GM19238 (cell line): ENCODE results near the gene TUBGCP3.
A peak's percentile ranks its signal among the peaks of the same experiment; 100 is the strongest.

Experiments
- DNase-seq: peaks from one replicate; pipeline ENCODE4 v3.0.0; 2011; ENCODE audit warnings: low spot score; ENCODE audit not compliant: insufficient read length

Gene TUBGCP3

GRCh38 chr13:112444416-112445399 lies 143.2 kb downstream of the TUBGCP3 start:
- DNase-seq, result no peak

DNA sequence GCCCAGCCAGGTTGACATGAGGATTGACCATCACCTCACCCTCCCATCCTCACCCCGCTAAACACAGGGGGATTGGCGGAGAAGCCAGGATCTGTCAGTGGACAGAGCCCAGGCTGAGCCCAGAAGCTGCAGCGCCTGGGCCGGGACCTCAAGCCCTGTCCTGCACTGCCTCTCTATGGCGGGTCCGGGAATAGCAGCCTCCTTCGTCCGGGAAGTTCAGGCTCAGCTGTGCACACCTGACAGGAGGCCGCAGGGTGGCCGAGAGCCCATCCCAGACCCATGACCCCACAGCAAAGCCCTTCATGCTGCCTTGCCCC lies 144.0 kb downstream of the TUBGCP3 start:
- peak; percentile 67 for DNase-seq

GRCh38 chr13:112443191-112443994 lies 144.6 kb downstream of the TUBGCP3 start:
- no peak for DNase-seq

GRCh38 chr13:112442483-112443090 lies 145.4 kb downstream of the TUBGCP3 start:
- no peak for DNase-seq

- no peak for DNase-seq
Observed at GRCh38 chr13:112441779-112442310, 146.1 kb downstream of the TUBGCP3 start.

DNA sequence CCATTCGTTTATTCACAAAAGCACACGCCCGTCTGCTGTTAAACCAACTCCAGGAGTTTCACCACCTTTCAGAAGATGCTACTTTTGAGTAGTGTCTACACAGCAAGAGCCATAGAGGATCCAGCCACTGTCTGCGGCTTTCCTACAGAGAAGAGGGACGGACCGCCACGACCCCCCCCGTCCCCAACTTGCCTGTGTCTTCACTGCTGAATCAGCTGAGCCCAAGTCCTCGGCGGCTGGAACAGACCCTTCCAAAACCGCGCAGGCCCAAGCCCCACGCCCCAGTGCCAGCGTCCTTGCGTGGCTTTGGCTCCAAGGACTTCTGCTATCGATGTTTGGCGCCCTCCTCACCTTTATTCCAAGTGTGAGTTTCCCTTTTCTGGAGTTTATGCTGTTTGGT lies 146.7 kb downstream of the TUBGCP3 start:
- no peak for DNase-seq

GRCh38 chr13:112438515-112438914 lies 149.4 kb downstream of the TUBGCP3 start:
- DNase-seq, result no peak

GRCh38 chr13:112438094-112438493 lies 149.9 kb downstream of the TUBGCP3 start:
- no peak for DNase-seq

- no peak for DNase-seq
Observed at GRCh38 chr13:112435973-112436372, 152.0 kb downstream of the TUBGCP3 start.
